Spleen (tissue), 11 donors: ENCODE results near the gene ANKRD6. TPM values are rescaled to one million over a fixed set of nuclear protein-coding genes. Genes with fewer than 3 reads are reported as not detected.

ENCODE experiments used
- DNase-seq: peaks from one replicate; pipeline ENCODE4 v3.0.0-alpha.2; 2020
- H3K27ac ChIP-seq, 8 donors: fragments of 200-600 bp; sonication (generic) in 7 of 8; 1 replicate in 4 of 8; 2 replicates in 4 of 8; pipeline versions ENCODE4 v1.5.0 to v1.8.0; 2016 to 2021; ENCODE audit warnings: inconsistent platforms in 4 of 8, mild to moderate bottlenecking in 4 of 8, moderate library complexity in 1 of 8
- H3K27me3 ChIP-seq, 7 donors: fragments of 200-600 bp; sonication (generic) in 6 of 7; replicated peaks in 1 of 7; 1 replicate in 4 of 7; 2 replicates in 3 of 7; pipeline versions ENCODE4 v1.5.0 to v1.8.0; 2016 to 2021; ENCODE audit warnings: inconsistent platforms in 3 of 7, mild to moderate bottlenecking in 1 of 7
- H3K36me3 ChIP-seq, 6 donors: fragments of 200-600 bp; sonication (generic) in 5 of 6; 1 replicate in 4 of 6; 2 replicates in 2 of 6; pipeline versions ENCODE4 v1.5.0 to v1.8.0; 2016 to 2021; ENCODE audit warnings: inconsistent platforms in 2 of 6
- H3K4me1 ChIP-seq, 6 donors: fragments of 200-600 bp; sonication (generic) in 5 of 6; 1 replicate in 3 of 6; 2 replicates in 3 of 6; pipeline versions ENCODE4 v1.5.0 to v1.8.0; 2016 to 2021; ENCODE audit warnings: inconsistent platforms in 3 of 6
- H3K4me3 ChIP-seq, 8 donors: fragments of 200-600 bp; sonication (generic) in 7 of 8; 1 replicate in 4 of 8; 2 replicates in 4 of 8; pipeline versions ENCODE4 v1.5.0 to v1.8.0; 2016 to 2021; ENCODE audit warnings: inconsistent platforms in 4 of 8, mild to moderate bottlenecking in 4 of 8, moderate library complexity in 2 of 8
- H3K9me3 ChIP-seq, 8 donors: fragments of 200-600 bp; sonication (generic) in 7 of 8; 1 replicate in 4 of 8; 2 replicates in 4 of 8; pipeline versions ENCODE4 v1.5.0 to v1.8.0; 2016 to 2021; ENCODE audit warnings: inconsistent platforms in 4 of 8
- POLR2A ChIP-seq, 3 donors: fragments of 450-650 bp; IDR thresholded peaks; one replicate each; pipeline ENCODE4 v1.5.1; 2017; ENCODE audit warnings: antibody characterized with exemption in 3 of 3, mild to moderate bottlenecking in 1 of 3
- POLR2AphosphoS5 ChIP-seq, 3 donors: sonication (generic); formaldehyde crosslinking; IDR thresholded peaks; one replicate each; pipeline ENCODE4 v1.5.1; 2017; ENCODE audit warnings: antibody characterized with exemption in 3 of 3
- WGBS, 5 donors: extraction: QIAGEN DNeasy Blood & Tissue Kit in 3 of 5; methylation state at CpG; one replicate each; pipeline versions ENCODE4 v1.1.5 to v1.1.7; 2013 to 2018; 5-methylcytosine and 5-hydroxymethylcytosine counted together
- intact Hi-C: fragments of 100-400 bp; cut with DNase I; formaldehyde crosslinking; loops from one replicate; pipeline ENCODE4 v1.15.0; 2023; ENCODE audit warnings: low total_unique reads
- polyA plus RNA-seq, 3 donors: library from polyadenylated mRNA; stranded (reverse); fragments of 200-250 nt; gene quantifications; one replicate each; pipeline ENCODE4 v1.2.1, GENCODE V29; 2013
- total RNA-seq, 7 donors: library from RNA; depleted of rRNA in 3 of 7; stranded (reverse); fragments of >200 nt in 3 of 7; fragmentation: NEBNext Ultra II Directional in 4 of 7; extraction: Animal tissue kit (Norgen Biotek cat#: 25700) in 4 of 7; gene quantifications; one replicate each; pipeline versions ENCODE4 v1.1.0 to v1.2.1, GENCODE V29; 2016 to 2021
- TF ChIP-seq, protein P1 (sequence below), 11 experiments: fragments of 200-600 bp in 7 of 11; fragments of 450-650 bp in 4 of 11; sonication (generic) in 4 of 11; IDR thresholded peaks in 8 of 11; conservative IDR thresholded peaks in 3 of 11; 1 replicate in 7 of 11; 2 replicates in 4 of 11; pipeline versions ENCODE4 v1.4.0 to v1.8.0; 2016 to 2021; ENCODE audit warnings: antibody characterized with exemption in 11 of 11, inconsistent platforms in 4 of 11, mild to moderate bottlenecking in 1 of 11
- donor health status: healthy with polysubstance abuse.
- donor health status: DM: no; HTN: no; CAD: no; lungs with moderate emphysema.
- donor health status: DM: no; HTN: no; CAD: no.
- donor health status: Bipolar disorder and iron deficiency.
- donor health status: healthy.
- donor health status: DM: no; HTN: no; CAD: no.
- donor health status: DM: yes; HTN: yes; CAD: no.

Gene ANKRD6
- total and polyA plus RNA-seq, 10 donors, result 2.2 to 18.4 (median 7.7) TPM

DNA sequence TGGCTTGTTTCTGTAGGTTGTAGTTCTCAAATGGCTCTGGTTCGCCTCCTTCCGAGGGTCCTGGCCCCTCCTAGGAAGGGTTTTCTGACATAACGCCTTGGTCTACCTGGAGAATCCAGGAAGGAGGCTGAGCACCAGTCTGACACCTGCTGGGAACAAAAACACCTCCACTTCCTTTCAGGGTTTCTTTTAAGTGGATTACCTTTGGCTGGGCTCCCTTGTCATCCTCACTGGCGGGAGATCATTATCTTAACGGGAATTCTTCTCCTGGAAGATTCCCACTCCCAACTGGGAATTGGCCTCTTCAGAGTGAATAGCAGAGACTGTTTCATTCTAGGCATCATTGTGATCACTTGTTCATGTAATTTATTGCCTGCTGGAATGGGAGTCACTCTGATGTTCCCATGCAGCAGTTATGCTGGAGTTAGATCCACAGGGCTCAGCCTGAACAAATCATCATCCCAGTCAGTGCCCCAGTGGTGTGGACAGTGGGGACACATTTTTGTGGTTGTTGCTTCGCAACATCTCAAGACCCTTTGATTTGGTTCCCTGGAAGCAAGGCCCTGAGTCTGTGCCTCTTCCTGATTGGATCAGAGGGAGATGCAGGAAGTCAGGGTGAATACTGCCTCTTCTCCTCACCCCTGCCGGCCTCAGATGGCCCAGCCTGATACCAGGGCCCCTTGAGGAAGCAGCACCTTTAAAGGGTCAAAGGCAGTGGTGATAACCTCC lies 156.5 kb downstream of the ANKRD6 start:
- H3K27ac ChIP-seq, result no peak overlapping the region
- no peak overlapping the region for H3K4me3 ChIP-seq
- DNase-seq, result no peak
- no peaks in the 10 kb centered on the region for H3K9me3 ChIP-seq
- H3K4me1 ChIP-seq, result no peaks in the 10 kb centered on the region
- TF ChIP-seq, protein P1, sequence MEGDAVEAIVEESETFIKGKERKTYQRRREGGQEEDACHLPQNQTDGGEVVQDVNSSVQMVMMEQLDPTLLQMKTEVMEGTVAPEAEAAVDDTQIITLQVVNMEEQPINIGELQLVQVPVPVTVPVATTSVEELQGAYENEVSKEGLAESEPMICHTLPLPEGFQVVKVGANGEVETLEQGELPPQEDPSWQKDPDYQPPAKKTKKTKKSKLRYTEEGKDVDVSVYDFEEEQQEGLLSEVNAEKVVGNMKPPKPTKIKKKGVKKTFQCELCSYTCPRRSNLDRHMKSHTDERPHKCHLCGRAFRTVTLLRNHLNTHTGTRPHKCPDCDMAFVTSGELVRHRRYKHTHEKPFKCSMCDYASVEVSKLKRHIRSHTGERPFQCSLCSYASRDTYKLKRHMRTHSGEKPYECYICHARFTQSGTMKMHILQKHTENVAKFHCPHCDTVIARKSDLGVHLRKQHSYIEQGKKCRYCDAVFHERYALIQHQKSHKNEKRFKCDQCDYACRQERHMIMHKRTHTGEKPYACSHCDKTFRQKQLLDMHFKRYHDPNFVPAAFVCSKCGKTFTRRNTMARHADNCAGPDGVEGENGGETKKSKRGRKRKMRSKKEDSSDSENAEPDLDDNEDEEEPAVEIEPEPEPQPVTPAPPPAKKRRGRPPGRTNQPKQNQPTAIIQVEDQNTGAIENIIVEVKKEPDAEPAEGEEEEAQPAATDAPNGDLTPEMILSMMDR (IDR thresholded peaks at IDR 0.05 in 8 of 11, conservative IDR thresholded peaks at IDR 0.05 in 3 of 11), result no peak
- no peak for TF ChIP-seq POLR2AphosphoS5 (IDR thresholded peaks at IDR 0.05)
- TF ChIP-seq POLR2A (IDR thresholded peaks at IDR 0.05), result no peak
- H3K27me3 ChIP-seq, result no peaks in the 10 kb centered on the region
- 79 to 88% (median 81%) methylated on average over 7 of the region's 7 CpGs for WGBS, 5 donors
- intact Hi-C loops, result no loop called here
- H3K36me3 ChIP-seq, result no peaks in the 10 kb centered on the region

DNA sequence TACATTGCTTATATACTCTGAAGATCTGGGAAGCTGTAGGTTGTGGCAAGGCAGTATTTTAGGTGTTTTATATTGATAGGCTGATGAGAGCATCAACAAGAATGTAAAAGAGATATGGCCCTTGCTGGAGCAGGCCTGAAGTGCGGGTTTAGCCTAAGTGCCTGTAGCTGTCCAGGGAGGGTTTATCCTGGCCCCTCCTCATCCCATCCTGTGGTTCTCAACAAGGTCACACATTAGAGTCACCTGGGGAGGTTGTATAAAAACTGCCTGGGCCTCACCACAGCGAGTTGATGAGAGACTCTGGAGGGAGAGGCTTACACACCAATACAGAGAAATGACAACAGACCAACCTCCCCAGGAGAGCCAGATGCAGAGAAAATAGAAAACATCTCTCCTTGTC lies 157.2 kb downstream of the ANKRD6 start:
- intact Hi-C loops, result no loop called here
- WGBS, 5 donors, result 73 to 94% (median 82%) methylated on average over 2 of the region's 2 CpGs

DNA sequence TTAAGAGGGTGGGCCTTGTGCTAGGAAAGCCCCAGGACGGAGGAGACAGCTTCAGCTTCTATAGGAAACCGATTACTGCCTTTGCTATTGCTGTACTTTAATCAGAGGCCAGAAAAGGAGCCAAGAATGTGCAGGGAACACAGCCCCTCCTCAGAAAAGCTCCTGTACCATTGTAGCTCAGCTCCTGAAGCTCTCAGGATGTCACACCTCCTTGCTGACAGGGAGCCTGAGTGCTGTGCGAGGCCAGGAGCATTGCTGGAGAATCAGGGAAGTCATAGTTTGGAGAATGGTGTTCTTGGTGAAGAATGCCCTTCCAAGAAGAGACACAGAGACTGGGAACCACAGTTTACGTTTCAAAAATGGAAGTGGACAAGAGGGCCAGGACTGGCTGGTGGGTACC lies 158.8 kb downstream of the ANKRD6 start:
- no peak for DNase-seq
- Histone ChIP-seq H3K36me3 (no peaks in the 10 kb centered on the region), H3K4me3 (no peak overlapping the region), H3K27ac (no peak overlapping the region), H3K4me1 (peaks cover 0 to 12% (median 9%) of the 10 kb centered on the region in 6 donors), H3K9me3 (no peaks in the 10 kb centered on the region), H3K27me3 (no peaks in the 10 kb centered on the region)
- WGBS, 5 donors, result 86 to 92% (median 87%) methylated on average over 4 of the region's 4 CpGs
- intact Hi-C loops, result no loop called here
- TF ChIP-seq POLR2AphosphoS5 (IDR thresholded peaks at IDR 0.05), result no peak
- TF ChIP-seq, protein P1 (IDR thresholded peaks at IDR 0.05 in 8 of 11, conservative IDR thresholded peaks at IDR 0.05 in 3 of 11), result no peak
- no peak for TF ChIP-seq POLR2A (IDR thresholded peaks at IDR 0.05)

More for the DNA sequence above, 157.2 kb downstream of the ANKRD6 start:
- no peak overlapping the region for H3K27ac ChIP-seq
- no peaks in the 10 kb centered on the region for H3K4me1 ChIP-seq
- H3K36me3 ChIP-seq, result no peaks in the 10 kb centered on the region
- no peak for TF ChIP-seq POLR2A (IDR thresholded peaks at IDR 0.05)
- no peak for TF ChIP-seq POLR2AphosphoS5 (IDR thresholded peaks at IDR 0.05)
- TF ChIP-seq, protein P1 (IDR thresholded peaks at IDR 0.05 in 8 of 11, conservative IDR thresholded peaks at IDR 0.05 in 3 of 11), result no peak
- H3K9me3 ChIP-seq, result no peaks in the 10 kb centered on the region
- DNase-seq, result no peak
- no peak overlapping the region for H3K4me3 ChIP-seq
- no peaks in the 10 kb centered on the region for H3K27me3 ChIP-seq

DNA sequence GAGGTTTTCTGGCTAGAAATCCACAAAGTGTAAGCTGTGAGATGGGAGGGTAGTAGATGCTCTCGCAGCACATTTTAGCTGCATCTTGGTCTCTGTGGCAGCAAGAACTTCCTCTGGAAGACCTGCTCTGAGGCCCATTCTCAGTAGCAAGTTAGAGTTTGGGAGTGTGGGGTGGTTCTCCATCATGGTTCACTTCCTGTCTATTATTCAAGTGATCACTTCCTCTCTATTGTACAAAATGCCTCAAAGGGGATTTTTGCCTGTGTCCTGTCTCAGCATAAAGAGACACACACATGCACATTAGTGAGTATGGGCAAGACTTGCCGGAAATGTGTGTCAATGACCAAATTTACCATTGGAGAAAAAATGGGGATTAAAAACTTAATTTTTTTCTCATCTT lies 163.1 kb downstream of the ANKRD6 start:
- intact Hi-C loops, result no loop called here
- H3K4me1 ChIP-seq, result peaks cover 0 to 18% (median 10%) of the 10 kb centered on the region in 6 donors
- H3K27ac ChIP-seq, result peak overlapping the region in 3 of 8 donors; percentile 9 to 43 (median 10)
- no peaks in the 10 kb centered on the region for H3K36me3 ChIP-seq
- H3K27me3 ChIP-seq, result no peaks in the 10 kb centered on the region
- 46 to 55% (median 52%) methylated on average over 2 of the region's 2 CpGs for WGBS, 5 donors
- no peak overlapping the region for H3K4me3 ChIP-seq
- TF ChIP-seq, protein P1 (IDR thresholded peaks at IDR 0.05 in 8 of 11, conservative IDR thresholded peaks at IDR 0.05 in 3 of 11), result no peak
- TF ChIP-seq POLR2AphosphoS5 (IDR thresholded peaks at IDR 0.05) (no peak), POLR2A (IDR thresholded peaks at IDR 0.05) (no peak)
- no peaks in the 10 kb centered on the region for H3K9me3 ChIP-seq
- no peak for DNase-seq
